Measurements from ENCODE around the gene PTX3.

- TF ChIP-seq JUND (IDR thresholded peaks at IDR 0.05) (no peak), FOXA2 (IDR thresholded peaks at IDR 0.05) (no peak), EGR1 (IDR thresholded peaks at IDR 0.05; ENCODE audit: low read depth in 2 of 2) (no peak), SP1 (IDR thresholded peaks at IDR 0.05) (no peak)
- TF ChIP-seq, protein P1, sequence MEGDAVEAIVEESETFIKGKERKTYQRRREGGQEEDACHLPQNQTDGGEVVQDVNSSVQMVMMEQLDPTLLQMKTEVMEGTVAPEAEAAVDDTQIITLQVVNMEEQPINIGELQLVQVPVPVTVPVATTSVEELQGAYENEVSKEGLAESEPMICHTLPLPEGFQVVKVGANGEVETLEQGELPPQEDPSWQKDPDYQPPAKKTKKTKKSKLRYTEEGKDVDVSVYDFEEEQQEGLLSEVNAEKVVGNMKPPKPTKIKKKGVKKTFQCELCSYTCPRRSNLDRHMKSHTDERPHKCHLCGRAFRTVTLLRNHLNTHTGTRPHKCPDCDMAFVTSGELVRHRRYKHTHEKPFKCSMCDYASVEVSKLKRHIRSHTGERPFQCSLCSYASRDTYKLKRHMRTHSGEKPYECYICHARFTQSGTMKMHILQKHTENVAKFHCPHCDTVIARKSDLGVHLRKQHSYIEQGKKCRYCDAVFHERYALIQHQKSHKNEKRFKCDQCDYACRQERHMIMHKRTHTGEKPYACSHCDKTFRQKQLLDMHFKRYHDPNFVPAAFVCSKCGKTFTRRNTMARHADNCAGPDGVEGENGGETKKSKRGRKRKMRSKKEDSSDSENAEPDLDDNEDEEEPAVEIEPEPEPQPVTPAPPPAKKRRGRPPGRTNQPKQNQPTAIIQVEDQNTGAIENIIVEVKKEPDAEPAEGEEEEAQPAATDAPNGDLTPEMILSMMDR (IDR thresholded peaks at IDR 0.05; ENCODE audit: low read depth, low read length, missing input control), result no peak
- TF ChIP-seq, protein P2, sequence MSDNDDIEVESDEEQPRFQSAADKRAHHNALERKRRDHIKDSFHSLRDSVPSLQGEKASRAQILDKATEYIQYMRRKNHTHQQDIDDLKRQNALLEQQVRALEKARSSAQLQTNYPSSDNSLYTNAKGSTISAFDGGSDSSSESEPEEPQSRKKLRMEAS (IDR thresholded peaks at IDR 0.05), result no peak
Measured at GRCh38 chr3:157392104-157392503, 44.5 kb upstream of the PTX3 start.
